ENCODE data around the gene EIF3K.

Gene EIF3K

DNA sequence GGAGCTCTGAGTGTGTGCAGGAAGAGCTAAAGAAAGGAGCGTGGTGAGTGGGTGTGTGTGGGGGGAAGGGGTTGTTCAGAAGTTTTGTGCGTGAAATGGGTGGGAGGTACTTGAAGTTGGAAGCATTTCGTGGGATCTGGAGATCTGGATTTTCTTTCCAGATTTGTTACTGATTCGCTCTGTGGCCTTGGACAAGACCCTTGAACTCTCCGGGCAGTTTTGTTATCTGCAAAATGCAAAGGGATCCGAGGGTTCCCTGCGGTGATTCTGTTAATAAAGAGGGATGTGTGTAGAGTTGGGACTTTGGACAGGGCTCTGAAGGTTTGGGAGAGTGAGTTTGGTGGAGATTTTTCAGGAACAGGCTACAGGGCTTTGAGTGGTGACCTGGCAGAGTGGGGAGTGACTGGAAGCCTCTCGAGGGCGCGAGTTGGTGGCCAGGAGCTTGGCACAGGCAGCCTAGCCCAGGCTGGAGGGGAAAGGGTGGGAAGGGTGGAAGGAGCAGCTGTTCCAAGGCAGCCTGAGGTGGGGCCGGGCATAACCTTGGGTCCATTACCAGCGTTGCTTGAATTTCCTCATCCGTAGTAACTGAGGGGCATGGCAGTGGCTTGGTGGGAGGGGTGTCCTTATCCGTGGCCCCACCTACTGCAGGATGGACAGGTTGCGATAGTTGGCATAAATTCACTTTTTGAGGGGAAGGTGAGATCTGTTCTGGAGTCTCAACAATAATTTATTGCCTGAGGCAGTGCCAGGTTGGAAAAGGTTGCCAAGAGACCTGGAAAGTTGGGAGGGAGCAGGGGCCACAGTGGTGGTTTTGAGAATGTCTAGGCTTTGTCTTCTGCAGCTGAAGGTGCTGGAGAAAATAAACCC, 30.6 kb downstream of the EIF3K start:
- Histone ChIP-seq H3K36me3 (ENCODE audit: control insufficient read depth, insufficient read depth, low read length) (peaks cover 22% of the 10 kb centered on the region), H3K4me1 (ENCODE audit: control insufficient read depth, insufficient read depth, low read length, poor library complexity, severe bottlenecking) (peaks cover 40% of the 10 kb centered on the region), H3K9me3 (ENCODE audit: control insufficient read depth, low read length) (no peaks in the 10 kb centered on the region), H3K4me3 (ENCODE audit: extremely low read depth, insufficient read depth, low read length, poor library complexity, severe bottlenecking) (peak overlapping the region; percentile 100), H3K27ac (ENCODE audit: low read depth, low read length, severe bottlenecking) (peak overlapping the region; percentile 71)
- WGBS, 2 experiments (ENCODE audit: insufficient coverage in 2 of 2), result 13 to 19% methylated on average over 13 to 15 of the region's 15 CpGs

DNA sequence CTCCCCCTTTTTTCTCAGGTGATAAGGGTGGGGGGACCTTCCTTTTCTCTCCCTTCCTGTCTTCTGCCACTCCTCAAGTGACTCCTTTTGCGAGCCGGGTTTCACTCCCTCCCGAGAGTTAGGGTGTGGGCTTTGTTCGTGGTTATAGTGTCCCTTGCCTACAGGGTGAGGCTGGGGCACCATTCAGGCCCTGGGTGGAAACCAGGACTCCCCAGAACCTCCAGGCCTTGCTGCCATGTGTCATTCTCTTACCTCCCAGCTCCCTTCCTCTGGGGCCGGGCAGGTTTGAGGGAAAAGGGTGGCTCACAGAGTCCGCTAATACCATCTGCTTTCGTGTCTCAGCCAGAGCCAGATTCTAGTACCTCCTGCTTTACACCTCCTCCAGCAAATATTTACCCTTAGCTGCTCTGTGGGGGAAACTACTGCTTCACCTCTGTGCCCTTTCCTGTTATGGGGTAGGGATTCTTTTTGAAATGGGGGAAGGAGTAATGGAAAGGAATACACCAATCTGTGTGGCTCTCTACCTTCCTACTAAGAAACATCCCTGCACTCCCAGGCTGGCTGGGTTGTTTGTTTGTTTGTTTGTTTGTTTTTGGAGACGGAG, 31.3 kb downstream of the EIF3K start:
- Histone ChIP-seq H3K4me1 (ENCODE audit: control insufficient read depth, insufficient read depth, low read length, poor library complexity, severe bottlenecking) (peaks cover 47% of the 10 kb centered on the region), H3K27ac (ENCODE audit: low read depth, low read length, severe bottlenecking) (peak overlapping the region; percentile 41), H3K9me3 (ENCODE audit: control insufficient read depth, low read length) (no peaks in the 10 kb centered on the region), H3K4me3 (ENCODE audit: extremely low read depth, insufficient read depth, low read length, poor library complexity, severe bottlenecking) (peak overlapping the region; percentile 100), H3K36me3 (ENCODE audit: control insufficient read depth, insufficient read depth, low read length) (peaks cover 30% of the 10 kb centered on the region)
- 50 to 100% methylated on average over 1 to 2 of the region's 8 CpGs for WGBS, 2 experiments (ENCODE audit: insufficient coverage in 2 of 2)

GRCh38 chr19:38650911-38651584, 32.1 kb downstream of the EIF3K start:
- H3K4me1 ChIP-seq (ENCODE audit: control insufficient read depth, insufficient read depth, low read length, poor library complexity, severe bottlenecking), result peaks cover 55% of the 10 kb centered on the region
- H3K27ac ChIP-seq (ENCODE audit: low read depth, low read length, severe bottlenecking), result peak overlapping the region; percentile 78
- peaks cover 37% of the 10 kb centered on the region for H3K36me3 ChIP-seq (ENCODE audit: control insufficient read depth, insufficient read depth, low read length)
- 87 to 94% methylated on average over 10 to 11 of the region's 12 CpGs for WGBS, 2 experiments (ENCODE audit: insufficient coverage in 2 of 2)
- H3K4me3 ChIP-seq (ENCODE audit: extremely low read depth, insufficient read depth, low read length, poor library complexity, severe bottlenecking), result peak overlapping the region; percentile 100
- no peaks in the 10 kb centered on the region for H3K9me3 ChIP-seq (ENCODE audit: control insufficient read depth, low read length)

DNA sequence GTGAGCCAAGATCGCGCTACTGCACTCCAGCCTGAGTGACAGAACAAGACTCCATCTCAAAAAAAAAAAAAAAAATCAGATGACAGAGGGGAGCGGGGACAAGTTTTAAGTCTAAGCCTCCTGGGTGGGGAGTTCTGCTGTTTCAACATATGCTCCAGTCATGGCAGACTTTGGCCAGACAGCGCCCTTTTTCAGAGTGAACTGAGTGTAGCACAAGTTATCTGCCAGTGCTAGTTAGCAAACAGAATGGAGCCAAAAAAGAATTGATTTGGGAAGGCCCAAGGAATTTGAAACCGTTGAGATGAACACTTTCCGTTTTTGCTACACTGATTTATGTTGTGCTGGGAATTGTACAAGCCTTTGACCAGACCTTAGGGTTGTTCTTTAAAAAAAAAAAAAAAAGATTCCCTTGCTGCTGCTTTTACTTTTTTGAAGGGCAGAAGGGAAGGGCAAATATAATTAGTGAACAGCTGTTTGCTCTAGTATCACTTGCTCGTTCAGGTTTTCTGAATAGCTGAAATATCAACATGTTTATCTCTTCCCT, 34.1 kb downstream of the EIF3K start:
- 79 to 92% methylated on average over 3 to 5 of the region's 7 CpGs for WGBS, 2 experiments (ENCODE audit: insufficient coverage in 2 of 2)
- H3K4me3 ChIP-seq (ENCODE audit: extremely low read depth, insufficient read depth, low read length, poor library complexity, severe bottlenecking), result no peak overlapping the region
- H3K9me3 ChIP-seq (ENCODE audit: control insufficient read depth, low read length), result no peaks in the 10 kb centered on the region
- peaks cover 55% of the 10 kb centered on the region for H3K36me3 ChIP-seq (ENCODE audit: control insufficient read depth, insufficient read depth, low read length)
- H3K4me1 ChIP-seq (ENCODE audit: control insufficient read depth, insufficient read depth, low read length, poor library complexity, severe bottlenecking), result peaks cover 75% of the 10 kb centered on the region
- peak overlapping the region; percentile 20 for H3K27ac ChIP-seq (ENCODE audit: low read depth, low read length, severe bottlenecking)

GRCh38 chr19:38654628-38655055, 35.7 kb downstream of the EIF3K start:
- H3K4me1 ChIP-seq (ENCODE audit: control insufficient read depth, insufficient read depth, low read length, poor library complexity, severe bottlenecking), result peaks cover 90% of the 10 kb centered on the region
- peaks cover 49% of the 10 kb centered on the region for H3K36me3 ChIP-seq (ENCODE audit: control insufficient read depth, insufficient read depth, low read length)
- no peak overlapping the region for H3K4me3 ChIP-seq (ENCODE audit: extremely low read depth, insufficient read depth, low read length, poor library complexity, severe bottlenecking)
- 14 to 17% methylated on average over 1 of the region's 6 CpGs for WGBS, 2 experiments (ENCODE audit: insufficient coverage in 2 of 2)
- no peaks in the 10 kb centered on the region for H3K9me3 ChIP-seq (ENCODE audit: control insufficient read depth, low read length)
- H3K27ac ChIP-seq (ENCODE audit: low read depth, low read length, severe bottlenecking), result peak overlapping the region; percentile 46

DNA sequence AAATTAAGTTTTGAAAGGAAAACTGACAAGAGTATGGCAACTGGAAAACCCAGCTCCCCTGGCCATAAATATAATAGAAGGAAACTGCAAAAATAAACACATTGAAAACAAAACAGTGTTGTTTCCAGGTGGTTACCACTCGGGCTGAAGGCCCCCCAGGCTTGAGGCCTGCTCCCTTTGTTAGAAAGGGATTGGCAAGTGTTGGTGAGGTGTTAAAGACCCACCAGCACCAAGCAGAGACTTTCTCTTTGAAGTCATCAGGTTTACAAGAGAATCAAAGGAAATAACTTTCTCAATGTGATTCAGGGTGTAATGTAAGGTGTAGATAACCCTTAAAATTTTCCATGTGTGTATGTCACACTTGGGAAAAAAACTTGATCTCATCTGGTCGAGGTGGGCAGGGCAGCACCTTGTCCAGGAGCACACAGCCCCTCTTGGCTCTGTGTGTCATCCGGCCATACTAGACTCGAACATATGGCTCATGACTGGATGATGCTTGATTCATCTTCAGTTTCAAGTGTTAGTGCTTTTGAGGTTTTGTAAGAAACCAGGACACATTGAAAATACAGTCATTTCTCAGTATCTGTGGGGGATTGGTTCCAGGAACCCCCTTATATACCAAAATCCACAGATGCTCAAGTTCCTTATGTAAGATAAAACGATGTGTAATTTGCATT, 36.3 kb downstream of the EIF3K start:
- H3K4me1 ChIP-seq (ENCODE audit: control insufficient read depth, insufficient read depth, low read length, poor library complexity, severe bottlenecking), result peaks cover 89% of the 10 kb centered on the region
- no peaks in the 10 kb centered on the region for H3K9me3 ChIP-seq (ENCODE audit: control insufficient read depth, low read length)
- H3K36me3 ChIP-seq (ENCODE audit: control insufficient read depth, insufficient read depth, low read length), result peaks cover 47% of the 10 kb centered on the region
- WGBS, 2 experiments (ENCODE audit: insufficient coverage in 2 of 2), result 80 to 83% methylated on average over 1 to 4 of the region's 5 CpGs
- peak overlapping the region; percentile 46 for H3K27ac ChIP-seq (ENCODE audit: low read depth, low read length, severe bottlenecking)
- no peak overlapping the region for H3K4me3 ChIP-seq (ENCODE audit: extremely low read depth, insufficient read depth, low read length, poor library complexity, severe bottlenecking)

- no peak overlapping the region for H3K27ac ChIP-seq (ENCODE audit: low read depth, low read length, severe bottlenecking)
- H3K4me3 ChIP-seq (ENCODE audit: extremely low read depth, insufficient read depth, low read length, poor library complexity, severe bottlenecking), result no peak overlapping the region
- H3K36me3 ChIP-seq (ENCODE audit: control insufficient read depth, insufficient read depth, low read length), result peaks cover 56% of the 10 kb centered on the region
- no peaks in the 10 kb centered on the region for H3K9me3 ChIP-seq (ENCODE audit: control insufficient read depth, low read length)
- 82 to 92% methylated on average over 2 to 7 of the region's 7 CpGs for WGBS, 2 experiments (ENCODE audit: insufficient coverage in 2 of 2)
- H3K4me1 ChIP-seq (ENCODE audit: control insufficient read depth, insufficient read depth, low read length, poor library complexity, severe bottlenecking), result peaks cover 90% of the 10 kb centered on the region
Measured at GRCh38 chr19:38656171-38656981, 37.4 kb downstream of the EIF3K start.

DNA sequence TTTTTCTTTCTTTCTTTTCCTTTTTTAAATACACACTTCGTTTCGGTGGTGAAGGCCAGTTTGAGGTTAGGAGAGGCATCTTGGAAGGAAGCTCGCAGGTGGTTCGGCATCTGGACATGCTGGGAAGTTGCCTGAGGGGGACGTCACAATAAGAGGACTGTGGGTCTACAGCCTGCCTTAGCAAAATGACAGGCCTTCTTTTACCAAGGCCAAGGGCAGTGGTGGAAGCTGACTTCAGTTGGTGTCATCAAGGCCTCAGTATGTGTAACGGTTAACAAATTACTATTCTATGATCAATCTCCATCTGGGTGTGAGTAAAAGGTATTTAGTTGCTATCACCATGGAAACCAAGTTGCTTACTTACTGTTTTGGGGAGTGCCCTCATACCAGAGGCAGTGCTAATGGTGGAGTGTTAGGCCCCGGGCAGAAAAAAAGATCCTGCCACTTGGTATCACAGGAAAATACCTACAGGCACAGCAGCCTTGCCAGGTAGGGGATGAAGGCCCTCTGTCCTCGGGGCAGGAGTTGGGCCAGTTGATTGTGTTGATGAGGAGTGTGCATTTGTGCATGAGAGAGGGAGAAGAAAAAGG, 38.7 kb downstream of the EIF3K start:
- Histone ChIP-seq H3K36me3 (ENCODE audit: control insufficient read depth, insufficient read depth, low read length) (peaks cover 64% of the 10 kb centered on the region), H3K4me3 (ENCODE audit: extremely low read depth, insufficient read depth, low read length, poor library complexity, severe bottlenecking) (no peak overlapping the region), H3K4me1 (ENCODE audit: control insufficient read depth, insufficient read depth, low read length, poor library complexity, severe bottlenecking) (peaks cover 89% of the 10 kb centered on the region), H3K27ac (ENCODE audit: low read depth, low read length, severe bottlenecking) (peak overlapping the region; percentile 98), H3K9me3 (ENCODE audit: control insufficient read depth, low read length) (no peaks in the 10 kb centered on the region)
- 82 to 86% methylated on average over 5 to 6 of the region's 8 CpGs for WGBS, 2 experiments (ENCODE audit: insufficient coverage in 2 of 2)

GRCh38 chr19:38658462-38659306, 39.7 kb downstream of the EIF3K start:
- H3K27ac ChIP-seq (ENCODE audit: low read depth, low read length, severe bottlenecking), result peak overlapping the region; percentile 98
- H3K9me3 ChIP-seq (ENCODE audit: control insufficient read depth, low read length), result no peaks in the 10 kb centered on the region
- 74 to 78% methylated on average over 10 to 12 of the region's 15 CpGs for WGBS, 2 experiments (ENCODE audit: insufficient coverage in 2 of 2)
- peak overlapping the region; percentile 6 for H3K4me3 ChIP-seq (ENCODE audit: extremely low read depth, insufficient read depth, low read length, poor library complexity, severe bottlenecking)
- H3K4me1 ChIP-seq (ENCODE audit: control insufficient read depth, insufficient read depth, low read length, poor library complexity, severe bottlenecking), result peaks cover 92% of the 10 kb centered on the region
- peaks cover 62% of the 10 kb centered on the region for H3K36me3 ChIP-seq (ENCODE audit: control insufficient read depth, insufficient read depth, low read length)
